PFSK-1 (cell line): ENCODE results near the gene SPRTN.

Source experiments
- POLR2AphosphoS5 ChIP-seq: IDR thresholded peaks from 2 replicates; pipeline ENCODE4 v1.6.1; 2012; ENCODE audit warnings: low read depth, mild to moderate bottlenecking, control low read depth, low read length, moderate library complexity
- REST ChIP-seq, 2 experiments: IDR thresholded peaks; 2 replicates each; pipeline versions ENCODE4 v1.6.1 to v1.8.0; 2011 to 2012; ENCODE audit warnings: low read depth in 2 of 2, low read length in 2 of 2, control low read depth in 1 of 2, inconsistent platforms in 1 of 2, mild to moderate bottlenecking in 1 of 2, moderate library complexity in 1 of 2; ENCODE audit not compliant: insufficient read depth in 1 of 2
- SIN3A ChIP-seq: IDR thresholded peaks from 2 replicates; pipeline ENCODE4 v1.6.1; 2012; ENCODE audit warnings: mild to moderate bottlenecking, low read length, moderate library complexity, borderline replicate concordance; ENCODE audit not compliant: insufficient read depth
- TAF1 ChIP-seq: IDR thresholded peaks from 2 replicates; pipeline ENCODE4 v1.6.1; 2012; ENCODE audit warnings: low read length, control low read depth, borderline replicate concordance; ENCODE audit not compliant: insufficient read depth

GRCh38 chr1:231357187-231357772 is 19.2 kb downstream of the SPRTN start:
- TF ChIP-seq TAF1 = no peak
- no peak for TF ChIP-seq REST (IDR thresholded peaks at IDR 0.05; ENCODE audit: insufficient read depth in 1 of 2, low read depth in 2 of 2, low read length in 2 of 2)
- no peak for TF ChIP-seq POLR2AphosphoS5
- TF ChIP-seq SIN3A = no peak
